OCI-LY1 (cell line): ENCODE measurements around the gene PTPRN2.

ENCODE experiments used
- EZH2 ChIP-seq: fragments of 200-600 bp; sonication (generic), shearing (Covaris generic); IDR thresholded peaks from 2 replicates; pipeline ENCODE4 v1.8.0; 2017; ENCODE audit warnings: borderline replicate concordance, mixed run types, mild to moderate bottlenecking, antibody characterized with exemption, low read length, moderate library complexity, mixed read lengths
- TF ChIP-seq, protein P1 (sequence below): fragments of 200-600 bp; sonication (generic), shearing (Covaris generic); IDR thresholded peaks from 2 replicates; pipeline ENCODE4 v1.5.1; 2017; ENCODE audit warnings: mild to moderate bottlenecking, antibody characterized with exemption, low read length, moderate library complexity, mixed read lengths

DNA sequence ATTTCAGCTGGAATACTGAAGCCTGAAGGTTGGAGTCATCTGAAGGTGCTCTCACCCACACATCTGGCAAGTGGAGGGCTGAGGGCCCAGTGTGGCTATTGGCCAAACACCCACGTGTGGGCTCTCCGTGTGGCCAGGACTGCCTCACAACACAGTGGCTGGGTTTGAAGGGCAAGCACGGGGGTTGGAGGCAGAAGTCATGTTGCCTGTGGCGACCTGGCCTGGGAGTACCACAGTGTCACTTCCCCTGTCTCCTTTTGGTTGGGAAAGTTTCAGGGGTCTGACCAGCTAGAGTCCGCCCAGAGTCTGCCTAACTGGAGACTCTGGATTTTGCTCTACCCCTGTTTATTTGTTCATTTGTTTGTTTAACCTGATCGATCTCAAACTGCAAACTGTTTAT lies 1081.4 kb downstream of the PTPRN2 start:
- TF ChIP-seq, protein P1, sequence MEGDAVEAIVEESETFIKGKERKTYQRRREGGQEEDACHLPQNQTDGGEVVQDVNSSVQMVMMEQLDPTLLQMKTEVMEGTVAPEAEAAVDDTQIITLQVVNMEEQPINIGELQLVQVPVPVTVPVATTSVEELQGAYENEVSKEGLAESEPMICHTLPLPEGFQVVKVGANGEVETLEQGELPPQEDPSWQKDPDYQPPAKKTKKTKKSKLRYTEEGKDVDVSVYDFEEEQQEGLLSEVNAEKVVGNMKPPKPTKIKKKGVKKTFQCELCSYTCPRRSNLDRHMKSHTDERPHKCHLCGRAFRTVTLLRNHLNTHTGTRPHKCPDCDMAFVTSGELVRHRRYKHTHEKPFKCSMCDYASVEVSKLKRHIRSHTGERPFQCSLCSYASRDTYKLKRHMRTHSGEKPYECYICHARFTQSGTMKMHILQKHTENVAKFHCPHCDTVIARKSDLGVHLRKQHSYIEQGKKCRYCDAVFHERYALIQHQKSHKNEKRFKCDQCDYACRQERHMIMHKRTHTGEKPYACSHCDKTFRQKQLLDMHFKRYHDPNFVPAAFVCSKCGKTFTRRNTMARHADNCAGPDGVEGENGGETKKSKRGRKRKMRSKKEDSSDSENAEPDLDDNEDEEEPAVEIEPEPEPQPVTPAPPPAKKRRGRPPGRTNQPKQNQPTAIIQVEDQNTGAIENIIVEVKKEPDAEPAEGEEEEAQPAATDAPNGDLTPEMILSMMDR: no peak
- TF ChIP-seq EZH2: no peak
